ENCODE measurements around the gene PIK3IP1. TPM values are rescaled to one million over a fixed set of nuclear protein-coding genes. Genes with fewer than 3 reads are reported as not detected.

The PIK3IP1 gene
- 2.2 TPM for polyA plus RNA-seq (2013, experiment 1 of 2)
- polyA plus RNA-seq (2013, experiment 2 of 2), result 2.4 TPM

- Histone ChIP-seq H3K4me3 (ENCODE audit: low read length in 2 of 2) (peak within 1 kb of the TSS; percentile 65 to 77), H2BK15ac (ENCODE audit: low read length) (no peak within 1 kb of the TSS), H3K4me1 (ENCODE audit: control insufficient read depth in 2 of 2, insufficient read depth in 1 of 2, low read depth in 1 of 2, low read length in 2 of 2) (peaks cover 3 to 14% of the 10 kb centered on the region in 2 donors), H3K79me1 (ENCODE audit: low read depth, low read length) (no peaks in the 10 kb centered on the region), H2BK120ac (ENCODE audit: low read depth, low read length) (no peak within 1 kb of the TSS), H2AK5ac (ENCODE audit: low read depth, low read length) (no peak within 1 kb of the TSS), H2BK5ac (ENCODE audit: low read length) (peak within 1 kb of the TSS; percentile 1), H4K8ac (ENCODE audit: low read depth, low read length) (no peak within 1 kb of the TSS), H3K9me3 (replicated peaks in 1 of 2; ENCODE audit: control insufficient read depth in 2 of 2, insufficient read depth in 1 of 2, low read depth in 1 of 2, low read length in 2 of 2) (no peaks in the 10 kb centered on the region), H3K18ac (ENCODE audit: low read length) (peak within 1 kb of the TSS; percentile 13), H3K23ac (ENCODE audit: low read depth, low read length, poor library complexity) (no peak within 1 kb of the TSS), H3K27ac (replicated peaks; ENCODE audit: low read length) (no peak within 1 kb of the TSS), H2BK12ac (ENCODE audit: low read length) (no peak within 1 kb of the TSS), H3K4ac (ENCODE audit: low read length) (no peak within 1 kb of the TSS), H2AFZ (ENCODE audit: low read length) (peak within 1 kb of the TSS; percentile 81), H3K27me3 (ENCODE audit: control insufficient read depth in 3 of 3, insufficient read depth in 3 of 3, low read depth in 1 of 3, low read length in 3 of 3) (peaks cover 0 to 21% (median 0%) of the 10 kb centered on the region in 3 experiments), H3K36me3 (replicated peaks in 1 of 2; ENCODE audit: control insufficient read depth in 2 of 2, insufficient read depth in 2 of 2, low read length in 2 of 2) (peaks cover 0 to 3% of the 10 kb centered on the region in 2 donors), H4K91ac (ENCODE audit: low read depth, low read length, poor library complexity) (no peak within 1 kb of the TSS), H3K4me2 (ENCODE audit: insufficient read depth, low read length, poor library complexity, severe bottlenecking) (peak within 1 kb of the TSS; percentile 99), H3K9ac (ENCODE audit: low read depth, low read length, poor library complexity) (no peak within 1 kb of the TSS), H3K14ac (ENCODE audit: low read length) (no peak within 1 kb of the TSS)
- peak; percentile 64 for DNase-seq (ENCODE audit: low spot score)
- WGBS, 2 donors (ENCODE audit: extremely low coverage in 2 of 2, insufficient read length in 2 of 2, insufficient replicate concordance in 1 of 2), result no CpG with 5 or more reads among the region's 19 CpGs
Measured at GRCh38 chr22:31292236-31292989, at the start of gene PIK3IP1. Gene PIK3IP1, minus strand, starts transcription at chr22:31292488. Its CDS starts 144 bp downstream, at chr22:31292344.

- Histone ChIP-seq H3K23ac (ENCODE audit: low read depth, low read length, poor library complexity) (no peak overlapping the region), H3K27ac (replicated peaks; ENCODE audit: low read length) (no peak overlapping the region), H3K79me1 (ENCODE audit: low read depth, low read length) (peaks cover 30% of the 10 kb centered on the region), H3K9ac (ENCODE audit: low read depth, low read length, poor library complexity) (no peak overlapping the region), H2BK120ac (ENCODE audit: low read depth, low read length) (peak overlapping the region; percentile 57), H3K4me1 (ENCODE audit: control insufficient read depth in 2 of 2, insufficient read depth in 1 of 2, low read depth in 1 of 2, low read length in 2 of 2) (peaks cover 40 to 41% of the 10 kb centered on the region in 2 donors), H4K91ac (ENCODE audit: low read depth, low read length, poor library complexity) (no peak overlapping the region), H3K9me3 (replicated peaks in 1 of 2; ENCODE audit: control insufficient read depth in 2 of 2, insufficient read depth in 1 of 2, low read depth in 1 of 2, low read length in 2 of 2) (peaks cover 1 to 7% of the 10 kb centered on the region in 2 donors), H3K27me3 (ENCODE audit: control insufficient read depth in 3 of 3, insufficient read depth in 3 of 3, low read depth in 1 of 3, low read length in 3 of 3) (no peaks in the 10 kb centered on the region), H2BK15ac (ENCODE audit: low read length) (peak overlapping the region; percentile 26), H4K8ac (ENCODE audit: low read depth, low read length) (no peak overlapping the region), H3K18ac (ENCODE audit: low read length) (peak overlapping the region; percentile 88), H2BK5ac (ENCODE audit: low read length) (peak overlapping the region; percentile 90), H2BK12ac (ENCODE audit: low read length) (no peak overlapping the region), H3K4me3 (ENCODE audit: low read length in 2 of 2) (peak overlapping the region in 1 of 2 donors; percentile 62), H3K14ac (ENCODE audit: low read length) (no peak overlapping the region), H3K36me3 (replicated peaks in 1 of 2; ENCODE audit: control insufficient read depth in 2 of 2, insufficient read depth in 2 of 2, low read length in 2 of 2) (peaks cover 44 to 77% of the 10 kb centered on the region in 2 donors), H3K4me2 (ENCODE audit: insufficient read depth, low read length, poor library complexity, severe bottlenecking) (peak overlapping the region; percentile 93), H2AFZ (ENCODE audit: low read length) (no peak overlapping the region), H3K4ac (ENCODE audit: low read length) (no peak overlapping the region), H2AK5ac (ENCODE audit: low read depth, low read length) (peak overlapping the region; percentile 77)
- DNase-seq (ENCODE audit: low spot score), result no peak
- no CpG with 5 or more reads among the region's 14 CpGs for WGBS, 2 donors (ENCODE audit: extremely low coverage in 2 of 2, insufficient read length in 2 of 2, insufficient replicate concordance in 1 of 2)
Measured at GRCh38 chr22:31341386-31342088, 49.2 kb upstream of the PIK3IP1 start.

- H3K4me3 ChIP-seq (ENCODE audit: low read length in 2 of 2), result no peak overlapping the region
- H3K14ac ChIP-seq (ENCODE audit: low read length), result no peak overlapping the region
- peaks cover 46 to 83% of the 10 kb centered on the region in 2 donors for H3K36me3 ChIP-seq (replicated peaks in 1 of 2; ENCODE audit: control insufficient read depth in 2 of 2, insufficient read depth in 2 of 2, low read length in 2 of 2)
- WGBS, 2 donors (ENCODE audit: extremely low coverage in 2 of 2, insufficient read length in 2 of 2, insufficient replicate concordance in 1 of 2), result no CpG with 5 or more reads among the region's 2 CpGs
- no peak for DNase-seq (ENCODE audit: low spot score)
- no peak overlapping the region for H2BK120ac ChIP-seq (ENCODE audit: low read depth, low read length)
- peaks cover 1 to 7% of the 10 kb centered on the region in 2 donors for H3K9me3 ChIP-seq (replicated peaks in 1 of 2; ENCODE audit: control insufficient read depth in 2 of 2, insufficient read depth in 1 of 2, low read depth in 1 of 2, low read length in 2 of 2)
- no peak overlapping the region for H4K91ac ChIP-seq (ENCODE audit: low read depth, low read length, poor library complexity)
- no peak overlapping the region for H3K4me2 ChIP-seq (ENCODE audit: insufficient read depth, low read length, poor library complexity, severe bottlenecking)
- H3K4me1 ChIP-seq (ENCODE audit: control insufficient read depth in 2 of 2, insufficient read depth in 1 of 2, low read depth in 1 of 2, low read length in 2 of 2), result peaks cover 40 to 41% of the 10 kb centered on the region in 2 donors
- H3K4ac ChIP-seq (ENCODE audit: low read length), result no peak overlapping the region
- H4K8ac ChIP-seq (ENCODE audit: low read depth, low read length), result no peak overlapping the region
- H3K27ac ChIP-seq (replicated peaks; ENCODE audit: low read length), result no peak overlapping the region
- no peak overlapping the region for H3K23ac ChIP-seq (ENCODE audit: low read depth, low read length, poor library complexity)
- no peak overlapping the region for H2AFZ ChIP-seq (ENCODE audit: low read length)
- H3K9ac ChIP-seq (ENCODE audit: low read depth, low read length, poor library complexity), result no peak overlapping the region
- H2BK12ac ChIP-seq (ENCODE audit: low read length), result no peak overlapping the region
- peaks cover 30% of the 10 kb centered on the region for H3K79me1 ChIP-seq (ENCODE audit: low read depth, low read length)
- no peak overlapping the region for H2BK15ac ChIP-seq (ENCODE audit: low read length)
- peak overlapping the region; percentile 28 for H2AK5ac ChIP-seq (ENCODE audit: low read depth, low read length)
- peak overlapping the region; percentile 90 for H2BK5ac ChIP-seq (ENCODE audit: low read length)
- H3K18ac ChIP-seq (ENCODE audit: low read length), result no peak overlapping the region
- H3K27me3 ChIP-seq (ENCODE audit: control insufficient read depth in 3 of 3, insufficient read depth in 3 of 3, low read depth in 1 of 3, low read length in 3 of 3), result no peaks in the 10 kb centered on the region
Measured at GRCh38 chr22:31340765-31341247, 48.5 kb upstream of the PIK3IP1 start.

- no peak for DNase-seq (ENCODE audit: low spot score)
- Histone ChIP-seq H4K8ac (ENCODE audit: low read depth, low read length) (no peak overlapping the region), H3K4me1 (ENCODE audit: control insufficient read depth in 2 of 2, insufficient read depth in 1 of 2, low read depth in 1 of 2, low read length in 2 of 2) (peaks cover 38 to 41% of the 10 kb centered on the region in 2 donors), H3K27ac (replicated peaks; ENCODE audit: low read length) (no peak overlapping the region), H2BK15ac (ENCODE audit: low read length) (no peak overlapping the region), H4K91ac (ENCODE audit: low read depth, low read length, poor library complexity) (no peak overlapping the region), H2BK120ac (ENCODE audit: low read depth, low read length) (no peak overlapping the region), H3K36me3 (replicated peaks in 1 of 2; ENCODE audit: control insufficient read depth in 2 of 2, insufficient read depth in 2 of 2, low read length in 2 of 2) (peaks cover 50 to 88% of the 10 kb centered on the region in 2 donors), H3K79me1 (ENCODE audit: low read depth, low read length) (peaks cover 27% of the 10 kb centered on the region), H2BK5ac (ENCODE audit: low read length) (no peak overlapping the region), H2BK12ac (ENCODE audit: low read length) (no peak overlapping the region), H3K14ac (ENCODE audit: low read length) (no peak overlapping the region), H3K18ac (ENCODE audit: low read length) (no peak overlapping the region), H3K23ac (ENCODE audit: low read depth, low read length, poor library complexity) (no peak overlapping the region), H3K4me3 (ENCODE audit: low read length in 2 of 2) (no peak overlapping the region), H2AK5ac (ENCODE audit: low read depth, low read length) (no peak overlapping the region), H2AFZ (ENCODE audit: low read length) (no peak overlapping the region), H3K9me3 (replicated peaks in 1 of 2; ENCODE audit: control insufficient read depth in 2 of 2, insufficient read depth in 1 of 2, low read depth in 1 of 2, low read length in 2 of 2) (peaks cover 1 to 7% of the 10 kb centered on the region in 2 donors), H3K27me3 (ENCODE audit: control insufficient read depth in 3 of 3, insufficient read depth in 3 of 3, low read depth in 1 of 3, low read length in 3 of 3) (no peaks in the 10 kb centered on the region), H3K4me2 (ENCODE audit: insufficient read depth, low read length, poor library complexity, severe bottlenecking) (no peak overlapping the region), H3K4ac (ENCODE audit: low read length) (no peak overlapping the region), H3K9ac (ENCODE audit: low read depth, low read length, poor library complexity) (no peak overlapping the region)
- no CpG with 5 or more reads among the region's 6 CpGs for WGBS, 2 donors (ENCODE audit: extremely low coverage in 2 of 2, insufficient read length in 2 of 2, insufficient replicate concordance in 1 of 2)
Measured at GRCh38 chr22:31340360-31340759, 48.1 kb upstream of the PIK3IP1 start.

Data from neuronal stem cell (in vitro differentiated cells).